IMR-90 (cell line): ENCODE measurements around the gene SEC24D. TPM values are rescaled to one million over a fixed set of nuclear protein-coding genes. Genes with fewer than 3 reads are reported as not detected.

ENCODE experiments used
- ATAC-seq: fragments of 200-7000 bp; cut with Tn5 transposase; 2 replicates; pipeline ENCODE4 v1.9.1; 2020; ENCODE audit warnings: low read depth, mild to moderate bottlenecking, moderate library complexity
- BruUV-seq: library from RNA; stranded (reverse); fragments of 400-500 nt; replicated peaks from 2 replicates; lab custom pipeline; 2021; lab: Mats Ljungman, UMichigan
- CTCF ChIA-PET: fragments of 300-600 bp; formaldehyde crosslinking; extraction: SDS; loops from one replicate; lab custom pipeline; 2021; ENCODE audit warnings: antibody characterized with exemption; lab: Yijun Ruan, JAX
- POLR2A ChIA-PET: fragments of 300-600 bp; sonication (Branson Sonifier 250); formaldehyde crosslinking; loops from one replicate; lab custom pipeline; 2022; ENCODE audit warnings: antibody characterized with exemption; ENCODE audit not compliant: unreplicated experiment; lab: Charles Lee
- DNase-seq: peaks from one replicate; pipeline ENCODE4 v3.0.0; 2013
- H2AFZ ChIP-seq: replicated peaks from 2 replicates; pipeline ENCODE3; 2013; ENCODE audit warnings: low read length, mild to moderate bottlenecking; ENCODE audit not compliant: poor library complexity
- H2AK5ac ChIP-seq: 2 replicates; pipeline ENCODE4 v1.6.1; 2013; ENCODE audit warnings: low read depth, low read length, inconsistent platforms
- H2AK9ac ChIP-seq: replicated peaks from 2 replicates; pipeline ENCODE3; 2013; ENCODE audit warnings: mild to moderate bottlenecking, low read depth, low read length, moderate library complexity; ENCODE audit not compliant: poor library complexity
- H2BK120ac ChIP-seq: 2 replicates; pipeline ENCODE4 v1.6.1; 2013; ENCODE audit warnings: low read depth, low read length, inconsistent platforms
- H2BK15ac ChIP-seq: 3 replicates; pipeline ENCODE4 v1.6.1; 2013; ENCODE audit warnings: low read depth, low read length, inconsistent platforms
- H2BK20ac ChIP-seq: 2 replicates; pipeline ENCODE4 v1.6.1; 2013; ENCODE audit warnings: low read depth, mild to moderate bottlenecking, inconsistent platforms, low read length, moderate library complexity
- H2BK5ac ChIP-seq: 2 replicates; pipeline ENCODE4 v1.6.1; 2013; ENCODE audit warnings: mild to moderate bottlenecking, low read depth, low read length, inconsistent platforms; ENCODE audit not compliant: poor library complexity, severe bottlenecking
- H3K14ac ChIP-seq: replicated peaks from 2 replicates; pipeline ENCODE4 v1.6.1; 2013; ENCODE audit warnings: low read depth, low read length, inconsistent platforms
- H3K18ac ChIP-seq: 2 replicates; pipeline ENCODE4 v1.6.1; 2013; ENCODE audit warnings: low read depth, low read length, control low read depth
- H3K23ac ChIP-seq: 2 replicates; pipeline ENCODE4 v1.6.1; 2013; ENCODE audit warnings: low read depth, low read length, inconsistent platforms
- H3K27ac ChIP-seq: 2 replicates; pipeline ENCODE4 v1.5.1; 2013; ENCODE audit warnings: mild to moderate bottlenecking, control low read depth, low read length; ENCODE audit not compliant: insufficient read depth
- H3K27me3 ChIP-seq: 2 replicates; pipeline ENCODE4 v1.6.1; 2013; ENCODE audit warnings: low read length; ENCODE audit not compliant: control insufficient read depth, insufficient read depth
- H3K36me3 ChIP-seq: 2 replicates; pipeline ENCODE4 v1.6.1; 2013; ENCODE audit warnings: low read length, mixed read lengths; ENCODE audit not compliant: control insufficient read depth, insufficient read depth
- H3K4ac ChIP-seq: 2 replicates; pipeline ENCODE4 v1.6.1; 2013; ENCODE audit warnings: low read depth, low read length, inconsistent platforms
- H3K4me1 ChIP-seq: 2 replicates; pipeline ENCODE4 v1.6.1; 2013; ENCODE audit warnings: low read length, mixed read lengths; ENCODE audit not compliant: control insufficient read depth, insufficient read depth
- H3K4me2 ChIP-seq: 2 replicates; pipeline ENCODE4 v1.6.1; 2013; ENCODE audit warnings: low read depth, mild to moderate bottlenecking, control low read depth, low read length, moderate library complexity
- H3K4me3 ChIP-seq: 2 replicates; pipeline ENCODE4 v1.5.1; 2013; ENCODE audit warnings: low read depth, mild to moderate bottlenecking, control low read depth, low read length, moderate library complexity; ENCODE audit not compliant: insufficient read depth
- H3K56ac ChIP-seq: 2 replicates; pipeline ENCODE4 v1.6.1; 2013; ENCODE audit warnings: low read length, inconsistent platforms; ENCODE audit not compliant: insufficient read depth; ENCODE audit errors: extremely low read depth
- H3K79me1 ChIP-seq, 2 experiments: 2 replicates each; pipeline ENCODE4 v1.6.1; 2013; ENCODE audit warnings: low read length in 2 of 2, inconsistent platforms in 1 of 2, low read depth in 1 of 2
- H3K9ac ChIP-seq: 2 replicates; pipeline ENCODE4 v1.6.1; 2013; ENCODE audit warnings: low read depth, low read length, control low read depth
- H3K9me1 ChIP-seq: 2 replicates; pipeline ENCODE4 v1.6.1; 2013; ENCODE audit warnings: low read length, inconsistent platforms; ENCODE audit not compliant: insufficient read depth
- H3K9me3 ChIP-seq: 2 replicates; pipeline ENCODE4 v1.6.1; 2013; ENCODE audit warnings: low read length; ENCODE audit not compliant: control insufficient read depth, insufficient read depth
- H4K20me1 ChIP-seq: 2 replicates; pipeline ENCODE4 v1.6.1; 2013; ENCODE audit warnings: low read length, inconsistent platforms; ENCODE audit not compliant: insufficient read depth
- H4K5ac ChIP-seq: 2 replicates; pipeline ENCODE4 v1.6.1; 2013; ENCODE audit warnings: mild to moderate bottlenecking, low read depth, low read length, control low read depth
- H4K8ac ChIP-seq, 2 experiments: 2 replicates each; pipeline ENCODE4 v1.6.1; 2013; ENCODE audit warnings: low read depth in 2 of 2, low read length in 2 of 2, control low read depth in 1 of 2, inconsistent platforms in 1 of 2
- H4K91ac ChIP-seq: 2 replicates; pipeline ENCODE4 v1.6.1; 2013; ENCODE audit warnings: low read depth, low read length, inconsistent platforms; ENCODE audit not compliant: insufficient read depth
- CHD1 ChIP-seq: IDR thresholded peaks from 2 replicates; pipeline ENCODE4 v1.6.1; 2012; ENCODE audit warnings: low read depth, low read length, improper control_type of control experiment
- CTCF ChIP-seq: conservative IDR thresholded peaks from 2 replicates; pipeline ENCODE4 v1.5.1; 2012; ENCODE audit warnings: mild to moderate bottlenecking, low read depth, low read length, improper control_type of control experiment
- ELK1 ChIP-seq: fragments of 150-350 bp; IDR thresholded peaks from 2 replicates; pipeline ENCODE4 v1.6.1; 2016; ENCODE audit warnings: low read depth, mild to moderate bottlenecking, low read length, moderate library complexity, borderline replicate concordance
- FOS ChIP-seq: fragments of 150-350 bp; IDR thresholded peaks from 2 replicates; pipeline ENCODE4 v1.6.1; 2016; ENCODE audit warnings: low read depth, low read length
- NFE2L2 ChIP-seq: fragments of 150-350 bp; IDR thresholded peaks from 2 replicates; pipeline ENCODE4 v1.6.1; 2016; ENCODE audit warnings: low read depth, mild to moderate bottlenecking, low read length
- RAD21 ChIP-seq: IDR thresholded peaks from 2 replicates; pipeline ENCODE4 v1.6.1; 2012; ENCODE audit warnings: low read length, improper control_type of control experiment
- SMC3 ChIP-seq: fragments of 150-350 bp; IDR thresholded peaks from 2 replicates; pipeline ENCODE4 v1.6.1; 2016; ENCODE audit warnings: low read depth, mild to moderate bottlenecking, antibody characterized with exemption, low read length, moderate library complexity
- WGBS, 2 experiments: methylation state at CpG; one replicate each; pipeline versions ENCODE4 v1.1.5 to v1.1.7; 2013; ENCODE audit warnings: missing lambda C conversion rate in 2 of 2; ENCODE audit not compliant: insufficient read length in 1 of 2; ENCODE audit errors: extremely low coverage in 2 of 2; 5-methylcytosine and 5-hydroxymethylcytosine counted together
- dilution Hi-C: fragments of 300-500 bp; cut with HindIII; formaldehyde crosslinking; loops from one replicate; pipeline ENCODE4 v1.14.3; 2018; ENCODE audit warnings: low sequenced_read_pairs; ENCODE audit not compliant: unreplicated experiment
- in situ Hi-C: fragments of 300-500 bp; cut with MboI; formaldehyde crosslinking; loops from 3 replicates; pipeline ENCODE4 v1.14.3; 2019; ENCODE audit warnings: low sequenced_read_pairs, inconsistent platforms, mixed read lengths
- intact Hi-C: fragments of 100-400 bp; cut with micrococcal nuclease; formaldehyde crosslinking; loops from 2 replicates; pipeline ENCODE4 v1.10.0; 2022
- polyA plus RNA-seq, 3 experiments: library from polyadenylated mRNA; depleted of rRNA; stranded (reverse); fragments of >200 nt; gene quantifications; 2 replicates each; pipeline ENCODE4 v1.2.3, GENCODE V29; 2012; ENCODE audit warnings: low replicate concordance in 1 of 3
- total RNA-seq: library from RNA; depleted of rRNA; stranded (reverse); fragments of >200 nt; gene quantifications from 2 replicates; pipeline ENCODE4 v1.2.3, GENCODE V29; 2012

Gene SEC24D
- total and polyA plus RNA-seq, 2 of the 4 experiments (the other 2 are of a cell fraction) = 93.2 to 111 TPM

GRCh38 chr4:118826723-118827444, 9.0 kb downstream of the SEC24D start:
- Histone ChIP-seq H2BK5ac (no peak overlapping the region), H2AK5ac (no peak overlapping the region), H3K9ac (no peak overlapping the region), H3K27me3 (no peaks in the 10 kb centered on the region), H4K8ac (no peak overlapping the region), H3K14ac (no peak overlapping the region), H4K5ac (no peak overlapping the region), H3K9me1 (peaks cover 17% of the 10 kb centered on the region), H3K79me1 (peaks cover 0 to 35% of the 10 kb centered on the region in 2 experiments; a peak in 2 of 4 replicates), H3K4ac (no peak overlapping the region), H3K18ac (no peak overlapping the region), H4K91ac (no peak overlapping the region), H3K23ac (no peak overlapping the region; the same call in 1 of the 2 replicates), H3K9me3 (no peaks in the 10 kb centered on the region), H4K20me1 (peaks cover 96% of the 10 kb centered on the region), H3K4me2 (peak overlapping the region; percentile 51), H3K4me1 (peaks cover 13% of the 10 kb centered on the region), H2BK120ac (no peak overlapping the region), H2BK15ac (no peak overlapping the region), H3K4me3 (0 out of 2 replicates have a peak overlapping the region, but pooled peaks have one; percentile 3), H3K36me3 (peaks cover 62% of the 10 kb centered on the region), H2AFZ (no peak overlapping the region), H3K27ac (peak overlapping the region; percentile 9; the same call in 1 of the 2 replicates), H2AK9ac (no peak overlapping the region), H3K56ac (no peak overlapping the region), H2BK20ac (no peak overlapping the region)
- DNase-seq = no peak
- WGBS, 2 experiments = no CpG with 5 or more reads among the region's 2 CpGs
- intact Hi-C loops = no loop called here
- TF ChIP-seq CTCF (no peak), RAD21 (no peak), SMC3 (no peak), CHD1 (no peak), FOS (no peak), NFE2L2 (no peak), ELK1 (no peak)
- ChIA-PET CTCF (interaction anchor here (0.6 kb wide), 1 partner anchor 55 kb away, joined by 4 read pairs; no protein-coding TSS in a partner anchor), POLR2A (interaction anchor here (1.3 kb wide), 1 partner anchor 8 kb away, joined by 4 read pairs; no protein-coding TSS in a partner anchor)
- no TSS peak for BruUV-seq
- ATAC-seq = no peak
- dilution Hi-C loops = no loop called here
- in situ Hi-C loops = no loop called here
